ENCODE measurements around the gene BLMH. TPM values are rescaled to one million over a fixed set of nuclear protein-coding genes. Genes with fewer than 3 reads are reported as not detected.

BLMH gene
- total and polyA plus RNA-seq, 10 of the 15 experiments (the other 5 are each of a cell fraction or from before 2014, with no cell fraction given), result 16.1 to 63.9 (median 54.0) TPM

- ChIA-PET RAD21 (ENCODE audit: unreplicated experiment) (no interaction called here), CTCF (interaction anchor here (0.6 kb wide), 1 partner anchor 106 kb away, joined by 3 read pairs; no protein-coding TSS in a partner anchor), SMC1A (ENCODE audit: uncharacterized antibody, unreplicated experiment) (interaction anchor here (1.2 to 1.8 kb wide), 2 partner anchors 14 to 36 kb away, joined by 3 to 6 read pairs; no protein-coding TSS in a partner anchor), POLR2A (interaction anchor here (0.7 kb wide), 1 partner anchor 36 kb away, joined by 3 read pairs; no protein-coding TSS in a partner anchor)
- H3K9me3 ChIP-seq (replicated peaks; ENCODE audit: control insufficient read depth, insufficient read depth, low read length), result no peaks in the 10 kb centered on the region
- no peak overlapping the region for H3K9ac ChIP-seq (ENCODE audit: control insufficient read depth, insufficient read depth, low read length)
- intact Hi-C loops (cut with micrococcal nuclease; ENCODE audit: unreplicated experiment), result no loop called here
- H3K4me3 ChIP-seq, result no peak overlapping the region
- 91% methylated on average over 11 of the region's 11 CpGs for WGBS (ENCODE audit: insufficient coverage, insufficient replicate concordance, low lambda C conversion rate, missing lambda C conversion rate)
- H3K79me2 ChIP-seq (ENCODE audit: control insufficient read depth, insufficient read depth, low read length), result no peaks in the 10 kb centered on the region; the same call in 1 of the 2 replicates
- DNase-seq (ENCODE audit: low read depth, low spot score) (no peak), FAIRE-seq (no peak), ATAC-seq (peak; percentile 4; the same call in 1 of the 3 replicates)
- no peaks in the 10 kb centered on the region for H3K36me3 ChIP-seq (ENCODE audit: control insufficient read depth in 2 of 2, insufficient read depth in 2 of 2, low read length in 1 of 2)
- H2AFZ ChIP-seq (ENCODE audit: control insufficient read depth, low read depth, low read length), result no peak overlapping the region
- peaks cover 39% of the 10 kb centered on the region for H3K4me1 ChIP-seq (ENCODE audit: control insufficient read depth, insufficient read depth, low read length)
- H4K20me1 ChIP-seq (ENCODE audit: control insufficient read depth, insufficient read depth), result no peaks in the 10 kb centered on the region
- no peak overlapping the region for H3K27ac ChIP-seq (ENCODE audit: control insufficient read depth, insufficient read depth)
- no peaks in the 10 kb centered on the region for H3K27me3 ChIP-seq (replicated peaks in 1 of 2; ENCODE audit: control insufficient read depth in 2 of 2, insufficient read depth in 2 of 2, low read length in 1 of 2)
- H3K4me2 ChIP-seq (ENCODE audit: control insufficient read depth, insufficient read depth), result no peak overlapping the region
- no TSS peak for BruUV-seq (replicated peaks)
- in situ Hi-C loops (cut with MboI), result no loop called here
- TF ChIP-seq, protein P1, sequence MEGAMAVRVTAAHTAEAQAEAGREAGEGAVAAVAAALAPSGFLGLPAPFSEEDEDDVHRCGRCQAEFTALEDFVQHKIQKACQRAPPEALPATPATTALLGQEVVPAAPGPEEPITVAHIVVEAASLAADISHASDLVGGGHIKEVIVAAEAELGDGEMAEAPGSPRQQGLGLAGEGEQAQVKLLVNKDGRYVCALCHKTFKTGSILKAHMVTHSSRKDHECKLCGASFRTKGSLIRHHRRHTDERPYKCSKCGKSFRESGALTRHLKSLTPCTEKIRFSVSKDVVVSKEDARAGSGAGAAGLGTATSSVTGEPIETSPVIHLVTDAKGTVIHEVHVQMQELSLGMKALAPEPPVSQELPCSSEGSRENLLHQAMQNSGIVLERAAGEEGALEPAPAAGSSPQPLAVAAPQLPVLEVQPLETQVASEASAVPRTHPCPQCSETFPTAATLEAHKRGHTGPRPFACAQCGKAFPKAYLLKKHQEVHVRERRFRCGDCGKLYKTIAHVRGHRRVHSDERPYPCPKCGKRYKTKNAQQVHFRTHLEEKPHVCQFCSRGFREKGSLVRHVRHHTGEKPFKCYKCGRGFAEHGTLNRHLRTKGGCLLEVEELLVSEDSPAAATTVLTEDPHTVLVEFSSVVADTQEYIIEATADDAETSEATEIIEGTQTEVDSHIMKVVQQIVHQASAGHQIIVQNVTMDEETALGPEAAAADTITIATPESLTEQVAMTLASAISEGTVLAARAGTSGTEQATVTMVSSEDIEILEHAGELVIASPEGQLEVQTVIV (IDR thresholded peaks at IDR 0.05; ENCODE audit: borderline replicate concordance, partially characterized antibody), result no peak
- no peak for TF ChIP-seq BCL3 (IDR thresholded peaks at IDR 0.05; ENCODE audit: borderline replicate concordance, insufficient read depth, low read depth, low read length, poor library complexity, severe bottlenecking)
- TF ChIP-seq RELB (IDR thresholded peaks at IDR 0.05; ENCODE audit: low read depth), result no peak
- no peak for TF ChIP-seq EZH2 (IDR thresholded peaks at IDR 0.05; ENCODE audit: borderline replicate concordance, control insufficient read depth, low read depth, low read length)
- no peak for TF ChIP-seq IRF4 (IDR thresholded peaks at IDR 0.05; ENCODE audit: low read depth, low read length)
- TF ChIP-seq SUZ12 (IDR thresholded peaks at IDR 0.05; ENCODE audit: unreplicated experiment), result no peak
- TF ChIP-seq ZNF274 (IDR thresholded peaks at IDR 0.05; ENCODE audit: insufficient read depth, insufficient read length), result no peak
- TF ChIP-seq WRNIP1 (IDR thresholded peaks at IDR 0.05; ENCODE audit: borderline replicate concordance, low read depth, low read length), result no peak
- no peak for TF ChIP-seq ZZZ3 (IDR thresholded peaks at IDR 0.05; ENCODE audit: control insufficient read depth, insufficient read length, low read depth)
- no peak for TF ChIP-seq USF1 (IDR thresholded peaks at IDR 0.05; ENCODE audit: borderline replicate concordance, extremely low read length, insufficient read depth, low read depth, low read length)
- no peak for TF ChIP-seq IRF3 (IDR thresholded peaks at IDR 0.05)
Measured at GRCh38 chr17:30210366-30210765, 81.4 kb downstream of the BLMH start.

Data from GM12878 (cell line).